ENCODE data around the gene MCF2L2.

The MCF2L2 gene

DNA sequence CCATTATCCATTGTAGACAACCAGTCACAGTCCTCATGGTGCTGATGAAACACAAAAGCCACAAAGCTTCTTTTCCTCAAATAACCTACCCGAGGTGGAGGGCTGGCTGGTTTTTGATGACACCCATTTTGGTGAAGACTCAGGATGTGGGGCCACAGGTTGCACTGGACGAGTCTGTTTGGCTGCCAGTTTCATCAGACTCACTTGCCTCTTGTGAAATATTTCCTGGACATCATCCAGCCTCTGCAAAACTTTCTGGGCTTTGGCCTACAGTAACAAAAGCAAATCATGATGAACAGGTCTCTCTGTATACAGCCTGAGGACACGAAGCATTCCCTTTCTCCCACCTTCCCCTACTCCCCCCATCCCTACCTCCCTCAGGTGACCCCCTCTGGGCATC lies 133.2 kb downstream of the MCF2L2 start:
- no peak for DNase-seq (ENCODE audit: low read depth, low spot score)

DNA sequence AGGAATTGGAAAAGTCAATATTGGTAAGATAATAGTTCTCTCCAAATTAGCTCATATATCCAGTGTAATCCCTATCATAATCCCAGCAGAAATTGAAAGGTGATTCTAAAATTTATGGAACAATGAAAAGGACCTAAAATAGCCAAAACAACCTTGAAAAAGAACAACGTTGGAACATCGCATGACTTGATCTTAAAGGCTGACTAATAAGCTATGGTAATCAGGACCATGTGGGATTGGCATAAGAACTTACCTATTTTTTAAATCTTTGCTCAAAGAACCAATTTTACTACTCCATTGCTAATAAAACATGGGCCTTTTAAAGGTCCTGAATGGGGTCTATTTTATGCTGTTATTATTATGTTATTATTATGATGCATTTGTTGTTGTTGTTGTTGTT lies 134.5 kb downstream of the MCF2L2 start:
- DNase-seq (ENCODE audit: low read depth, low spot score): no peak

DNA sequence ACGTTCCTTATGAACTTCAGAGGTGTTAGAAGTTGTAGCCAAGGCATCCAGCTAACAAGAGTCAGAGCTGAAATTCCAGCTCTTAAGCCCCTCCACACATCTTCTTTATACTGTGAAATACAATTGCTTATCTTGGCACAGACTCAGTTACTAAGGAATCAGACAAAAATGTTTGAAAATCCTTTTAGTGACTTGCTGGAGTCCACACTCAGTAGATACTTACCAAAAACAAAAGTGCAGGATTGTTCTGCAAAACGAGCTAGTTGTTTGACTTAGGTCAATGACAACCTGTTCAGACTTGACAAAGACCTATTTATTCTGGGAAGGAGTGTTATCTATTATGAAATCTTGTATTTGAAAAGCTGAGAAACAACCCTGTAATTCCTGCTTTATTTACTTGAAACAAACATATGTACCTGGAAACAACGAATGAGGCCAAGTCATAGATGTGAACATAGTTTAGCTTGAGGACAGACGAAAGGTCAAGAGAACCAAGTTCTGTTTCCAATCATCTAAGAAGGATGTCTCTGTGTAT lies 136.9 kb downstream of the MCF2L2 start:
- DNase-seq (ENCODE audit: low read depth, low spot score): no peak

DNA sequence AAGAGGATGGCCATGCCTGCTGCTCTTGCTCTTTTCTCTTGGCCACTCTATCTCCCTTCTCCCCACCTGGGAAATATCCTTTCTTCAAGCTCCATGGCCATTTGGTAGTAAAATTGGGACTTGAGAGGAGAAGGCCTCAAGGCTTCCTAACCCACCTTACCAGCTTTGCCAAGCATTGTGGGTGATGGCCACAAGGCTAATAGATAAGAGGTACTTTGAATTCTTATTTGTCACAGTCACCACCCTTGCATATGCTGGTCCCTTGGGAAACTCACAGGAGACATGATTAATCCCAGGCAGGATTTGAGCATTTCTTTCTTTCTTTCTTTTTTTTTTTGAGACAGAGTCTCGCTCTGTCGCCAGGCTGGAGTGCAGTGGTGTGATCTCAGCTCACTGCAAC lies 138.2 kb downstream of the MCF2L2 start:
- no peak for DNase-seq (ENCODE audit: low read depth, low spot score)

DNA sequence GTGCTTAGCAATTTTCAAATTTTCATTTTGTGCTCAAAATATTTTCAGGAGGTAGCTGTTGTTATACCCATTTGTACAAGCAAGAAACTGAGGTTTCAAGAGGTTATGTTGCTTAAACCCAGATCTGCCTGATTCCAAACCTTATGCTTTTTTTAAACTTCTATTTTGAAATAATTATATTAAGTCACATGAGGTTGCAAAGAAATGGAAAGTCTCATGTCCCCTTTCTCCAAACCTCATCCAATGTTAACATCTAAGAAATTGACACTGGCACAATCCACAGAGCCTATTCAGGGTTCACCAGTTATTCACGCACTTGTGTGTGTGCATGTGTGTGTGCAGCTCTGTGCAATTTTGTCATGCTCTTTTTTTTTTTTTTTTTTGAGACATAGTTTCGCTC lies 140.3 kb downstream of the MCF2L2 start:
- no peak for DNase-seq (ENCODE audit: low read depth, low spot score)

DNA sequence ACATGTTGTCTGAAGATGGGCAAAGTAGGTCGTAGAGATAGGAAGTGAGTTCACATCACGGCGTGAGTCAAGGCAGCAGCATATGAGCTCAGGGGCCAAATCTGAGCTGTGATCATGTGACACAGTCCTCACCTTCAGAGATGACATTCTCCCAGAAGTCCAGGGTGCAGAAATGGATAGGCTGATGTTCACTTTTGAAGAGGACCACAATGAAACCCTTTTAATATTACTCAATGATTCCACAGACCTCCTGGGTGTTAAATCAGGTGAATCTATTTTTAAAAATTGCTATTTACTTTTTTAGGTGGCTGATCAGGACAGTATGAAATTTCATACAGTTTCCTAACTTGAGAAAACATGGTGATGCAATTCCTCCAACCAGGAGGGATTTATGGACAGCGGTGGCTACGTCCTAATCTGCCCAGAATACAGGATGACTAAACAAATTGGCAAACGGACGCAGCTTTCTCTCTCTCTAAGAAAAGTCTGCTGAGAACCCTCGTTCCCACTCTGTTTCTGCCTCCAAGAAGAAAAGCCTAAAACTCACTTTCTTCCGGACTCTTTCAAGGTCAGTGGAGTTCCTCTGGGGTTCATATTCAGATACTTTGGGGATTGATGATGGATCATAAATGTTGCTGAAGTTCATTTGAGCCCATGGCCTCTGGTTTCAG lies 141.0 kb downstream of the MCF2L2 start:
- peak; percentile 55 for DNase-seq (ENCODE audit: low read depth, low spot score)

DNA sequence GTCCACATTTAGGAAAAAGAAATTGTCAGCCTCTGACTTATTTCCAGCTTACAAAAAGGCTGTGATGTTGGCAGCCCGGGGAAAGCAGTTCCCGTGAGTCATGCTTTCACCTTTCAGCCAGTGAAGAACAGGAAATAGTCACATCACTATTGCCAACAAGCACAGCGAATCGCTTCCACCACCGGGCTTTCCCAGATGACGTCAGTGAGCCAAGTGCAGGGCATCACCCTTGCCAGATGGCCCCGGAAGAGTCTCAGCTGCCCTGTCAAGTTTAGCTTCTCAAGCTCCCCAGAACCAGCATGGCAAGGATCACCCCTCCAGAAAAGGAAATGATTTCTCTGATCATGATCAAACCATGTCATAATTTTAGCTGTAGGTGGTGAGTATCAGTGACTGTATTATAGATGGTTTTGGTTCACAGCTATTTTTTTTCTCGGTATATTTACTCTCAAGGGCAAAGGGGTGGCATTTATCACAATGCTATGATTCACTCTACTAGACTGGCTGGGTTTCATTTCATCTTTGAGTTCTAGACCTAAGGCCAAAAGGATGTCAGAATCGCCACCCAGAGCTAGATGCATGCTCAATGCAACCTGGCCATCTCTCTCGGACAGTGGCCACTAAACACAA lies 142.5 kb downstream of the MCF2L2 start:
- peak; percentile 90 for DNase-seq (ENCODE audit: low read depth, low spot score)

DNA sequence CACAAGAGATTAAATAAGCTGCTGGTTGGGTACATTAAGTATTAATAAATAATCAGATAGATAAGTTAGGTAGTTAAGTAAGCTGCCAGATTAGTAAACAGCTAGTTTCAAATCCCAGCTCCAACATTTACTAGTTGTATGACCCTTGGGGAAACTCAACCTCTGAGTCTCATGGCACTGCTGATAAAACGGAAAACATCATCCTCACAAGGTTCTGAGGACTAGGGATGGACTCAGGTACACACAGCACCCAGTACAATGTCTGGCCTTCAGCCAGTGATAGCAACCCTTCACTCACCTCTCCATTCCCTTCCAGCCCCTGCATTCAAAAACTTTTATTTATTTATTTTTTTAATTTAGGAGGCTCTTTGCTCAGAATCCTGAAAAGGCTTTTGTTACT lies 143.1 kb downstream of the MCF2L2 start:
- no peak for DNase-seq (ENCODE audit: low read depth, low spot score)

DNA sequence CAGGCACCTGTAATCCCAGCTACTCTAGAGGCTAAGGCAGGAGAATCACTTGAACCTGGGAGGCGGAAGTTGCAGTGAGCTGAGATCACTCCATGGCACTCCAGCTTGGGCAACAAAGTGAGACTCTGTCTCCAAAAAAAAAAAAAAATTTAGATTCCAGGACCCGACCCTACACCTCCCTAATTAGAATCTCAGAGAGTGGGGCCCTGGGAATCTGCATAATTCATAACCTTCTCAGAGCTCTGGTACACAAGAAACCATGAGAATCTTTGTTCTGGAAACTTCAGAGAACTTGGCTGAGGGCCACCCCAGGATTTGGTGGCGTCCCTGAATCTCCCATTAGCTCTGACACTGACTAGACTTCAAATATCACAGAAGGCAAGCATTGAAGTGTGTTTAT lies 143.8 kb downstream of the MCF2L2 start:
- no peak for DNase-seq (ENCODE audit: low read depth, low spot score)

DNA sequence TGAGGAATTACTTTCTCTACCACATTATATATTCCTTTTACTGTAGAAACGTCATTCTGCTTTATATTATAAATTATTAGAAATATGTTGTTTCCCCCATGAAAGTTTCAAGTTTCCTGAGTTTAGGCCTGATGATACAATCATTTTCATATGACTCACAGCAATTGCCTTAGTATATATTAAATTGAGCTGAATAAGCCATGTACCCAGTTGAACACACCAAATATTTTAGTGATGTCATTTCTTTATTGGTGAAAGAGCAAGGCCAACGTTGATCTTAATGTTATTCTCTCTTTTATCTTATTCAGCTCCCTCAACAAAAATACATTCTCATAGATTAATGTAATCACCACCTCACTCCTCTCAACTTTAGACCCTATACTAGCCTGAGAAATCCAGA lies 144.5 kb downstream of the MCF2L2 start:
- no peak for DNase-seq (ENCODE audit: low read depth, low spot score)

DNA sequence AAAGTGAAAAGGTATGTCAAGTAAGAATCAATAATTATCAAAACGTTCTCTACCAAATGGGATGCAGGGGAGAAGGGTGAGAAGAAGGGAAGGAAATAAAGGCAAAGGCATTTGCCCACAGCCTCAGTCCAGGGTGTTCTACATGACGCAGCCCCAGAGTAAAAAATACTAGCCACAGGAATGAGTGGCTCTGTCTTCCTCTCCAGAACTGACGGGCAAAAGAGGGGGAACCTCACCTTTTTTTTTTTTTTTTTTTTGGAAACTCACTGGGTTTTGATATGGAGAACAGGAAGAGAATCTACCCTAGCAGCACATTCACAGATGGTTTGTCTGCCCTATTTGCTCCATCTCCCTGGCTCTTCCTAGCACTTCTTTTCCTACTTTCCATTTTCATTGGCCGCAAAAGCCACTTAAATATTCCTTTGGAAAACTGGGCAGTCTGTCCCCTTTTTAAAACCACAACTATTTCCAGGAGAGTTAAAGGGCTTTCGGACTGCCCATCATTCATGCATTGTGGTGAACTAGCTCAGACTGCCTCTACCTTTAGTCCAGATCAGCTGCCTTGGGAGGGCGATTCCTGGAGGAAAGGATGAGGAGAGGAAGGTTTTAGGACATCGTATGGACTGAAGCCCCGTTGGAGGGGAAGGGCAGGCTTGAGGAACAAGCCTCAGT lies 147.2 kb downstream of the MCF2L2 start:
- DNase-seq (ENCODE audit: low read depth, low spot score): no peak

DNA sequence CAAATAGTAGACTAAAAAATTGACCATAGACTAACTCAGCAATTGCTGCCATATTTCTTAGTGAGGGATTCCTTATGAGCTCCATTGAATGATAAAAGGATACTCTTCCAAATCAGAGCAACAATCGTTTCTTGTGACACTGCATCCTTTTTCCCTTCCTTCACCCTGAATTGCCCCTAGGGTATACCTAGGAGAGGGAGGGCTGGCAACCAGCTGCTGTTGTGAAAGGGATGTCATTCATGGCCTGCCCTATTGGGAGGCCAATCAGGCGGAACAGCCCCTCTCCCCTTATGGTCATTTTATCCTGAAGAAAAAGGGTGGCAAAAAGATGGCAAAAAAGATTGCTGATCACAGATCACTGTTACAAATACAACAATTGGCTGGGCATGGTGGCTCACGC lies 149.0 kb downstream of the MCF2L2 start:
- DNase-seq (ENCODE audit: low read depth, low spot score): no peak

DNA sequence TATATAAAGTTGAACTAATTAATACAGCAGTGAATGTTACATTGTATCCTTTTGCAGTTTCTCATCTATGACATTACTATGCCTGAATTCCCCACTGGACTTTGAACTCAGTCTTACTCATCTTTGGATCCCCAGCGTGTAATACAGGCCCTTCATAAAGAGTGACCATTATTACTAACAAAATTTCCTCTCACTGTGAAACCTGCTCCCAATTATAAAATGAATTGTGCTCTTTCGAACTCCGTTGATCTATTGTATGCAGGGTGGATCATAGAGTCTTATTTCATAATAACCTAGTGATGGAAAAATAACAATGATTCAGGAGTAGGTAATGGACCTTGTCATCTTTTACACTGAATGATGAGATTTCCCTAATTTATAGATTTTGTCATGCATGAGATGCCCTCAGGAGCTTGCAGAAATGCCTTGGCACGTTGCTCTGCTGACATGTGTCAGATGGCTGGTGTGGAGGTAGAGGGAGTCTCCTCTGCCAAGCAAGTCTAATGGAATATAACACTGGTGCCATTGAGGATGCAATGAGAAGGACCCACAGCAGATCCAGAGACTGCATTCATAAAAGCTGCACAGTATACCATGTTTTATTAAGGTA lies 149.8 kb downstream of the MCF2L2 start:
- DNase-seq (ENCODE audit: low read depth, low spot score): no peak

DNA sequence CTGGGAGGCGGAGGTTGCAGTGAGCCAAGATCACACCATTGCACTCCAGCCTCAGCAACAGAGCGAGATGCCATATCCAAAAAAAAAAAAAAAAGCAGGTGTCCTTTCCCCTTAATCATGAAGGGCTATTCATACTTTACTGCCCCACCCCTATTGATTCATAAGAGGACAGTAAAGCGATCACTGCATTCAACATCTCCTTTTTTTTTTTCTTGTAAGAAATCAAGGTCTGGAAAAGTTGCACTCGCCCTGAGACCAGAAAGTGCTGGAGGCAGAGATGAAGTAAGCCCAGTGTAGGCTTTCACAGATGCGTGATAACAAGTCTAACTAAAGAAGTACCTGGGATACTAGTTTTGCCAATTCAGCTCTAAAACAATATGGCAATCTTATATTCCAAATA lies 151.2 kb downstream of the MCF2L2 start:
- no peak for DNase-seq (ENCODE audit: low read depth, low spot score)

DNA sequence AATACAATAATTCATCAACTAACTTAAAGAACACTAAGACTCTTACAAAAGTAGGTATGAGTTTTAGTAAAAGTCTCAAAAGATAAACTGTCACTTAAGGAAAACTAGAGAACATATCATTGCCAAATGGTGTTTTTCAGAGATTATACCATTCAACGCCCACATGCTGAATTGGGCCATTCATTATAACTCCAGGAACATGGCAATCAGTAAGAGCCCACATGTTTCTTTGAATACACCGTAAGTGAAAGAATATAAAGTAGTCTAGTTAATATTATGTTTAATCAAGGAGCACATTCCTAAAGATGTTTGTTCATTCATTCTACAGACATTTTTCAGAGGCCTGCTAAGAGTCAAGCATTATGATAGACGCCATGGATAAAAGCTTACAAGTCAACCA lies 152.5 kb downstream of the MCF2L2 start:
- DNase-seq (ENCODE audit: low read depth, low spot score): no peak

DNA sequence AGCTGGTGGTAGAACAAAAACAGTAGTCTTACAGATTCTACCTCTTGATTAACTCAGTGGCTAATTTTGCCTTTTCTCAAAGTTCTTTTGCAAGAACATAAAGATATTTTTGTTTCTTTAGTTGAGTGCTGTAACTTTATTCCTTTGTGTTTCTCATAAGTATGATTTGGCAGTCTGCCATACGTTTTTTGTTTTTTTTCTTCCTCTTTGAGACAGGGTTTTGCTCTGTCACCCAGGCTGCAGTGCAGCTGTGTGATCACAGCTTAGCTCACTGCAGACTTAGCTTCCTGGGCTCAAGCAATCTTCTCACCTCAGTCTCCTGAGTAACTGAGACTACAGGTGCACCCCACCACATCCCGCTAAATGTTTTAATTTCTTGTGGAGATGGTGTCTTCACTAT lies 153.0 kb downstream of the MCF2L2 start:
- peak; percentile 73 for DNase-seq (ENCODE audit: low read depth, low spot score)

DNA sequence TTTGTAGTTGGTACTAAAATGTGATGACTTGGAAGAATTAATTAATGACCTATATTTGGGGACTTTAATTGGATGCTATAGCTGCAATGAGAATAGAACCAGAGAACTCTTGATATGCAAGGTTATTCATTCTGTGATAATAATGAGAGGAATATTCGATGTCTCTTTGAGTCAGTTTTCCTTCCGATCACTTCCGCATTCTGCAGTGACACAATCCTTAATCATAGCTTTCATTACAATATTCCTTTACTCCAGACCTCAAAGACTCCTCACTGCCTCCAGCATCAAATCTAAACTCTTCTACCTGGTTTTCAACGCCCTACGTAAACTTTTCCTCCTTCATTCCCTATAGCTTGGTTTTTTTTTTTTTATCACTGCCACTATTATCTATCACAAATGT lies 153.8 kb downstream of the MCF2L2 start:
- DNase-seq (ENCODE audit: low read depth, low spot score): no peak

DNA sequence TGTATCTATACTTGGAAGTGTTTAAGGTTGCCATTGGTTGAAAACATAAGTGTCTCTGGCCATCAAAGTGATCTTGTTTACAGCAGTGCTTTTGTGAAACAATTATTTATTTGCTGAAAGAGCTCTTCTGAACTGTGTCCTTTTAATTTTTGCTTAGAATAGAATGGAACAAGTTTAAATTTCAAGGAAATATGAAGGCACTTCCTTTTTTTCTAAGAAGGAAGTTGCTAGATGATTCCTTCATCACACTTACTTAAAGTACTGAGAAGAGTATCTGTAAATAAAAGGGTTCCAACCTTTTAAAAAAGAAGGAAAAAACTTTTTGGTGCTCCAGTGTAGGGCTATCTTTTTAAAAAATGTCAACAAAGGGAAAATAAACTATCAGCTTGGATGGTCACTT lies 155.6 kb downstream of the MCF2L2 start:
- DNase-seq (ENCODE audit: low read depth, low spot score): no peak

DNA sequence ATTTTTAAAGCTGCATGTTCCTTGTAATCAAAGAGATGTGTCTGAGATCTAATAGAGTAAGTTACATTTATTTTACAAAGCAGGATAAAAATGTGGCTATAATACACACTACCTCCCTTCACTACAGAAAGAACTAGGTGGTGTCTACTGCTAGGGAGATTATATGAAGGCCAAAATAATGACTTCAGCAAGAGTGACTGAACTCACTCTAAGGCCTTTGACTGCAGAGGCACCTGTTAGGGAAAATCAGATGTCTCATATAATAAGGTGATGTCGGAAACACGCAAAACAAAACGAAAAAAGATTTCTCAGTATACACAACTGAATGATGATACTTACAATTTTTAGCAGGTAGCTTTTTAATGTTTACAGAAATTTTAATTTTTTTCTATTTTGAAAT lies 156.3 kb downstream of the MCF2L2 start:
- no peak for DNase-seq (ENCODE audit: low read depth, low spot score)

DNA sequence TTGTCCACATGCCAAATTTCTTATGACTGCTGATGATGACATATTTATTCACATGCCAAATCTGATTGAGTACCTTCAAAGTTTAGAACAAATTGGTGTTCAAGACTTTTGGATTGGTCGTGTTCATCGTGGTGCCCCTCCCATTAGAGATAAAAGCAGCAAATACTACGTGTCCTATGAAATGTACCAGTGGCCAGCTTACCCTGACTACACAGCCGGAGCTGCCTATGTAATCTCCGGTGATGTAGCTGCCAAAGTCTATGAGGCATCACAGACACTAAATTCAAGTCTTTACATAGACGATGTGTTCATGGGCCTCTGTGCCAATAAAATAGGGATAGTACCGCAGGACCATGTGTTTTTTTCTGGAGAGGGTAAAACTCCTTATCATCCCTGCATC lies 158.1 kb downstream of the MCF2L2 start:
- DNase-seq (ENCODE audit: low read depth, low spot score): no peak

DNA sequence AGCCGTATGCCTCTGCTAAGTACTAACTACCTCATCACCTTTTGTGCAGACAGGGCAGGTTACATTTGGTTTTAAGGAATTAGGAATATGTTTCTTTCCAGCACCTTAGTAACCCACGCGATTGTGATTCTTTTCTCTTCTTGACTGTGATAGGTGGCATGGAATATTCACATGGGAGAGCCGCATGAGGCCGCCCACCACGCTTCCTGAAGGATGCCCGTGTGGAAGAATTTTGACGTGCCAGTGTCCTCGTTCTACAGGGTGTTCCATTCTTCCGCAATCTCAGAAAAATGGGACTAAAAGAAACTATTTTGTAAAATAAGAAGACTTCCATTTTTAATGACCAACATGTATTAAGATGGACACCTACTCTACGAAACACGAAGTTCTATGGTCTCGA lies 159.1 kb downstream of the MCF2L2 start:
- no peak for DNase-seq (ENCODE audit: low read depth, low spot score)

DNA sequence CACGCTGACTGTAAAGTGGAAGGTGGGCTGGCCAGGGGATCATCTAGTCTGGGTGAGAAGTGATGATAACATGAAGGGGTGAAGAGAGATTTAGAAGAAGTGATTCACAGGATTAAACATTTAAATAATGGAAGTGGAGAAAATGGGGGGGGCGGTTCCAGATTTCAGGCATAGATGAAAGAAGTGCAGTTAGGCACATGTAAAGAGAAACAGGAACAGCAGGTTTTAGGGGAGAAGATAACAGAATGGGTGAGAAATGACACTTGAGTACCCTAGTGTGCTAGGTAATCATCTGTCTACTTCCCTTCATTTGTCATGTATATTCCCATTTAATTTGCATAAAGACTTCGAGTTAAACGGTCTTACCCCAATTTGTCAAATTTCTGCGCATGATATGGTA lies 160.1 kb downstream of the MCF2L2 start:
- DNase-seq (ENCODE audit: low read depth, low spot score): no peak

DNA sequence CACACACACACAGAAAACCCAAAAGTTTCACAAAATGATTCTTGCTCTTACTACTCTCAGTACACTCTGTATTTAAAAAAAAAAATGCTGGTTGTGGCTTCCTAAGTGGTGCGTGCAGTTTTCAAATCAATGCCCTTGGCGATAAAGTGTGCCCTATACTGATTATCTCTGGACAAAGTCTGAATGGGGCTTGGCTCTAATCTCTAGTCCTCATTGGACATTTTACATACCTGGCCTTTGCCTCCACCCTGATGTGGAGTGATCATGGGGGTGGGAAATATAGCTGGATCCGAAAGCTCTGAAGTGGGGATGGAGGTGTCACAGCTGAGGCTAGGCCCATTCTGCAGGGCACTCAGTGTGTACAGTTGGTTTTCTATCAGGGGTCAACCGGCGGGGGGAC lies 161.3 kb downstream of the MCF2L2 start:
- DNase-seq (ENCODE audit: low read depth, low spot score): no peak
